ENCODE data around the gene WDPCP. TPM values are rescaled to one million over a fixed set of nuclear protein-coding genes. Genes with fewer than 3 reads are reported as not detected.

WDPCP gene
- polyA plus RNA-seq, 1 donor from 2014 or later: 8.9 TPM

DNA sequence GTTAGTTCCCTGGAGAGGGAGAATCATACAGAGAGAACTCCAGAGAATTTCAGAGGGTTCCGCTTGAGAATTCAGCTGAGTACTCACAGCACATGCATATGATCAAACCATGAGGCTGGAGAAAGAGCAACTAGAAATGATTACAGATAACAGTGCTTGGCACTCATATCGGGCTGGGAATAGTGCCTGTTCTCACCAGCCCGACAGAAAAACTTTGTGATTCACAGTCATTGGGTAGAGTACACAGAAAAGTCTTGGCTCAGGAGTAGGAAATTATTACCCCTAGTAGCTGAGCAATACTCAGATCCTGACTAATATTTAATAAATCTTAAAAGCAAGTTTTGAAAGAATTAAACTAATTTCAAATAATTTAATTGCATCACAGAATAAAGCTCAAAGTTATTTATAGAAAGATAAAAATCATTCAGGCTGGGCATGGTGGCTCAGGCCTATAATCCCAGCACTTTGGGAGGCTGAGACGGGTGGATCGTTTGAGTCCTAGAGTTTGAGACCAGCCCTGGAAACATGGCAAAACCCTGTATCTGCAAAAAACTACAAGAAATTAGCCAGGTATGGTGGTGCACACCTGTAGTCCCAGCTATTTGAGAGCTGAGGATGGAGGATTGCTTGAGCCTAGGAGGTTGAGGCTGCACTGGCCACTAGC lies 6.8 kb downstream of the WDPCP start:
- Histone ChIP-seq H3K4me2 (ENCODE audit: low read length) (no peak overlapping the region), H4K20me1 (ENCODE audit: insufficient read depth) (no peaks in the 10 kb centered on the region), H3K27ac (ENCODE audit: low read length) (no peak overlapping the region), H3K9me3 (ENCODE audit: low read length) (no peaks in the 10 kb centered on the region), H3K36me3 (ENCODE audit: insufficient read depth, low read length) (no peaks in the 10 kb centered on the region), H3K9ac (ENCODE audit: low read length) (no peak overlapping the region), H2AFZ (ENCODE audit: low read depth, low read length) (no peak overlapping the region), H3K79me2 (replicated peaks; ENCODE audit: insufficient read depth, low read length) (peaks cover 2% of the 10 kb centered on the region), H3K27me3 (ENCODE audit: insufficient read depth, low read depth, low read length) (no peaks in the 10 kb centered on the region), H3K9me2 (ENCODE audit: insufficient read depth, low read length) (no peaks in the 10 kb centered on the region), H3K4me3 (ENCODE audit: low read length) (no peak overlapping the region), H3F3A (ENCODE audit: insufficient read depth, low read length, poor library complexity, severe bottlenecking) (no peaks in the 10 kb centered on the region)
- TF ChIP-seq SMC3 (conservative IDR thresholded peaks at IDR 0.05; ENCODE audit: poor library complexity) (no peak), TAF1 (IDR thresholded peaks at IDR 0.05; ENCODE audit: low read depth) (no peak), POLR2AphosphoS5 (IDR thresholded peaks at IDR 0.05) (no peak), RAD21 (conservative IDR thresholded peaks at IDR 0.05) (no peak), EP300 (conservative IDR thresholded peaks at IDR 0.05; ENCODE audit: poor library complexity, severe bottlenecking) (no peak), EZH2 (IDR thresholded peaks at IDR 0.05; ENCODE audit: borderline replicate concordance, insufficient read depth, low read length, poor library complexity, severe bottlenecking) (no peak), MXI1 (conservative IDR thresholded peaks at IDR 0.05; ENCODE audit: poor library complexity, severe bottlenecking) (no peak)
- TF ChIP-seq, protein P1, sequence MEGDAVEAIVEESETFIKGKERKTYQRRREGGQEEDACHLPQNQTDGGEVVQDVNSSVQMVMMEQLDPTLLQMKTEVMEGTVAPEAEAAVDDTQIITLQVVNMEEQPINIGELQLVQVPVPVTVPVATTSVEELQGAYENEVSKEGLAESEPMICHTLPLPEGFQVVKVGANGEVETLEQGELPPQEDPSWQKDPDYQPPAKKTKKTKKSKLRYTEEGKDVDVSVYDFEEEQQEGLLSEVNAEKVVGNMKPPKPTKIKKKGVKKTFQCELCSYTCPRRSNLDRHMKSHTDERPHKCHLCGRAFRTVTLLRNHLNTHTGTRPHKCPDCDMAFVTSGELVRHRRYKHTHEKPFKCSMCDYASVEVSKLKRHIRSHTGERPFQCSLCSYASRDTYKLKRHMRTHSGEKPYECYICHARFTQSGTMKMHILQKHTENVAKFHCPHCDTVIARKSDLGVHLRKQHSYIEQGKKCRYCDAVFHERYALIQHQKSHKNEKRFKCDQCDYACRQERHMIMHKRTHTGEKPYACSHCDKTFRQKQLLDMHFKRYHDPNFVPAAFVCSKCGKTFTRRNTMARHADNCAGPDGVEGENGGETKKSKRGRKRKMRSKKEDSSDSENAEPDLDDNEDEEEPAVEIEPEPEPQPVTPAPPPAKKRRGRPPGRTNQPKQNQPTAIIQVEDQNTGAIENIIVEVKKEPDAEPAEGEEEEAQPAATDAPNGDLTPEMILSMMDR (IDR thresholded peaks at IDR 0.05; ENCODE audit: poor library complexity, severe bottlenecking): no peak
- TF ChIP-seq, protein P2, sequence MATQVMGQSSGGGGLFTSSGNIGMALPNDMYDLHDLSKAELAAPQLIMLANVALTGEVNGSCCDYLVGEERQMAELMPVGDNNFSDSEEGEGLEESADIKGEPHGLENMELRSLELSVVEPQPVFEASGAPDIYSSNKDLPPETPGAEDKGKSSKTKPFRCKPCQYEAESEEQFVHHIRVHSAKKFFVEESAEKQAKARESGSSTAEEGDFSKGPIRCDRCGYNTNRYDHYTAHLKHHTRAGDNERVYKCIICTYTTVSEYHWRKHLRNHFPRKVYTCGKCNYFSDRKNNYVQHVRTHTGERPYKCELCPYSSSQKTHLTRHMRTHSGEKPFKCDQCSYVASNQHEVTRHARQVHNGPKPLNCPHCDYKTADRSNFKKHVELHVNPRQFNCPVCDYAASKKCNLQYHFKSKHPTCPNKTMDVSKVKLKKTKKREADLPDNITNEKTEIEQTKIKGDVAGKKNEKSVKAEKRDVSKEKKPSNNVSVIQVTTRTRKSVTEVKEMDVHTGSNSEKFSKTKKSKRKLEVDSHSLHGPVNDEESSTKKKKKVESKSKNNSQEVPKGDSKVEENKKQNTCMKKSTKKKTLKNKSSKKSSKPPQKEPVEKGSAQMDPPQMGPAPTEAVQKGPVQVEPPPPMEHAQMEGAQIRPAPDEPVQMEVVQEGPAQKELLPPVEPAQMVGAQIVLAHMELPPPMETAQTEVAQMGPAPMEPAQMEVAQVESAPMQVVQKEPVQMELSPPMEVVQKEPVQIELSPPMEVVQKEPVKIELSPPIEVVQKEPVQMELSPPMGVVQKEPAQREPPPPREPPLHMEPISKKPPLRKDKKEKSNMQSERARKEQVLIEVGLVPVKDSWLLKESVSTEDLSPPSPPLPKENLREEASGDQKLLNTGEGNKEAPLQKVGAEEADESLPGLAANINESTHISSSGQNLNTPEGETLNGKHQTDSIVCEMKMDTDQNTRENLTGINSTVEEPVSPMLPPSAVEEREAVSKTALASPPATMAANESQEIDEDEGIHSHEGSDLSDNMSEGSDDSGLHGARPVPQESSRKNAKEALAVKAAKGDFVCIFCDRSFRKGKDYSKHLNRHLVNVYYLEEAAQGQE (IDR thresholded peaks at IDR 0.05; ENCODE audit: borderline replicate concordance): no peak

DNA sequence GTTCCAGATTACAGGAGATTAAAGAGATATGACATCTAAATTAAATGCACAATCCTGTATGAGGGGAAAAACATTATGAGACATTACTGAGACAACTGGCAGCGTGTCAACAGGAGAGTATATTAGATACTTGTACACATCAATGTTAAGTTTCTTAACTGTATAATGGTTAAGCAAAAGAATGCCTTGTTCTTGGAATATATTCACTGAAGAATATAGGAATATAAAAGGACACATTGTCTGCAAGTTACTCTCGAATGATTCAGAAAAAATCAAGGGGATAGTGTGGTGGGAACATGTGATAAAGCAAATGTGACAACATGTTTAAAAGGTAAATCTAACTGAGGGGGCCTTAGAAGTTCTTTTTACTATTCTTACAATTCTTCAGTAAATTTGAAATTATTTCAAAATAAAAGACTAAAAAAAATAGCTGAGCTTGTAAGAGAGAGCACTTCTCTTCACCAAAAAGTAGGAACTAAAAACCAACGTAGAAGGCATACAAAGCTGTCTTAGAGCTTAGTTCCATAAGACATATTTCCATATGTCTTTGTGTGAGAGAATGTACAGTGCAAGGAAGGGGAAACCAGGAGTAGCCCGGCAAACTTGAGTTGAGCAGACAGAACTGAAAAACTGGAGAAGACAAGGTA lies 7.5 kb downstream of the WDPCP start:
- H3K36me3 ChIP-seq (ENCODE audit: insufficient read depth, low read length): no peaks in the 10 kb centered on the region
- no peak for TF ChIP-seq RAD21 (conservative IDR thresholded peaks at IDR 0.05)
- no peak for TF ChIP-seq EZH2 (IDR thresholded peaks at IDR 0.05; ENCODE audit: borderline replicate concordance, insufficient read depth, low read length, poor library complexity, severe bottlenecking)
- TF ChIP-seq, protein P1 (IDR thresholded peaks at IDR 0.05; ENCODE audit: poor library complexity, severe bottlenecking): no peak
- no peak for TF ChIP-seq TAF1 (IDR thresholded peaks at IDR 0.05; ENCODE audit: low read depth)
- no peak for TF ChIP-seq POLR2AphosphoS5 (IDR thresholded peaks at IDR 0.05)
- no peak for TF ChIP-seq SMC3 (conservative IDR thresholded peaks at IDR 0.05; ENCODE audit: poor library complexity)
- TF ChIP-seq, protein P2 (IDR thresholded peaks at IDR 0.05; ENCODE audit: borderline replicate concordance): no peak
- no peak for TF ChIP-seq MXI1 (conservative IDR thresholded peaks at IDR 0.05; ENCODE audit: poor library complexity, severe bottlenecking)
- no peak for TF ChIP-seq EP300 (conservative IDR thresholded peaks at IDR 0.05; ENCODE audit: poor library complexity, severe bottlenecking)
- H3K9ac ChIP-seq (ENCODE audit: low read length): no peak overlapping the region
- no peaks in the 10 kb centered on the region for H3K9me3 ChIP-seq (ENCODE audit: low read length)
- H3K27ac ChIP-seq (ENCODE audit: low read length): no peak overlapping the region
- H3K4me2 ChIP-seq (ENCODE audit: low read length): no peak overlapping the region
- H3K4me3 ChIP-seq (ENCODE audit: low read length): no peak overlapping the region
- no peaks in the 10 kb centered on the region for H3K9me2 ChIP-seq (ENCODE audit: insufficient read depth, low read length)
- no peak overlapping the region for H2AFZ ChIP-seq (ENCODE audit: low read depth, low read length)
- H3K27me3 ChIP-seq (ENCODE audit: insufficient read depth, low read depth, low read length): no peaks in the 10 kb centered on the region
- no peaks in the 10 kb centered on the region for H4K20me1 ChIP-seq (ENCODE audit: insufficient read depth)
- no peaks in the 10 kb centered on the region for H3F3A ChIP-seq (ENCODE audit: insufficient read depth, low read length, poor library complexity, severe bottlenecking)
- H3K79me2 ChIP-seq (replicated peaks; ENCODE audit: insufficient read depth, low read length): no peaks in the 10 kb centered on the region

Data from neural cell (in vitro differentiated cells).